Ramos (cell line): ENCODE results near the gene CCDC192.

Experiments used
- in situ Hi-C: fragments of 300-500 bp; cut with MboI; formaldehyde crosslinking; loops from one replicate; pipeline ENCODE4 v1.14.3; 2022; ENCODE audit warnings: low sequenced_read_pairs; ENCODE audit not compliant: unreplicated experiment

Gene CCDC192

DNA sequence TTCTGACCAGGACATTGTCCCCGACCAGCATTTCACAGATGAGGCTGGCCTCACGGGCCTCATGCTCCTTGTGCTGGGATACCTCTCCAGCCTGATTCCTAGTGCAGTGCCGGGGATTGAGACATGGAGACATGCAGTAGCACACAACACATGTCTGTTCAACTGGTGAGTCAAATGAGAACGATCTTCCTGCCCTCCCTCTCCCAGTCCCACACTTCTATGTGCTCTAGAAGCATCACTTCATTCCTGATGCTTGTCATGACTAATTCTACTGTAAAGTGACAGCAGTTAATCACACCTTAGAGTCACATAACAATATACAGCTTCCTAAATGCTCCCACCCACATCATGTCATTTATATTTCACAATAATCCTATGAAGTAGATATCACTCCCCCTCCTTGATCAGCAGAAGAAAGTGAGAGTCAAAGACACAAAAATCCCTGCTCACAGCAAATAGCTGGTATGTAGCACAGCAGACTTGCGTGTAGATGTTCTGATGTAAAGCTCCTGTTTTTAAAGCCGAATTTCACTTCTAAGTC is 101.8 kb downstream of the CCDC192 start:
- in situ Hi-C loops = no loop called here

DNA sequence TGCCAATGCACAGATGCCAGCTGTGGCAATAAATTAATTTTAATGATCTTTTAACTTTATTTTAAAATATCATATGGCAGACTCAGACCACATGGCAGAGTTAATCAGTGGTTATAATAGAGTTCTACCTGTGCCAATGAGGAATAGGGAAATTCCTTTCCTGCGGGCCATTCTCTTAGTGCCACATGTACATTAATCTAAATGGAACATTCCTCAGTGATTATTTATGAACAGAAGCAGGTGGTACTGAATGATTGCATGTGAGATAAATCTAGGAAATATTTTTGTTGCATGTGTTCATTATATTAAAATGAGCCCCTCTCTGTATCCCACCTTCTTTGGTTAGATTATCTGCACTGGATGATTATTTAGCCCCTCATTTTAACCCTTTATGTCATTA is 102.3 kb downstream of the CCDC192 start:
- in situ Hi-C loops = no loop called here

DNA sequence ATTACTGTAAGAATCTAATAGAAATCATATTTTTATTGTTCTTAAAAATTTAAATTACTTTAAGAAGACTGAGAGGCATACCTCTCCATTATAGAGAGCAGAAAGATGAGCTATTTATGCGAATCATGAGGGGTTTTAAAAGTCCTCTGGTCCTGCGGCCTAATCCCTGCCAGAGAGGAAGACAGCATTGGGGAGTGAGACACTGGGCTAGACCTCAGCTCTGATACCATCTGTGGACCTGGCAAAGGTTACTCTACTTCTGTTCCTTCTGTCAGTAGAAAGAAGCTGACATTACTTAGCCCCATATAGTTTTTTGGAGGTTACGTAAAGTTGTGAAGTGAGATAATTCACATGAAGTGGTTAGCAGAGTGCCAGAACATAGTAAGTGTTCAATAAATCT is 103.6 kb downstream of the CCDC192 start:
- in situ Hi-C loops = no loop called here

DNA sequence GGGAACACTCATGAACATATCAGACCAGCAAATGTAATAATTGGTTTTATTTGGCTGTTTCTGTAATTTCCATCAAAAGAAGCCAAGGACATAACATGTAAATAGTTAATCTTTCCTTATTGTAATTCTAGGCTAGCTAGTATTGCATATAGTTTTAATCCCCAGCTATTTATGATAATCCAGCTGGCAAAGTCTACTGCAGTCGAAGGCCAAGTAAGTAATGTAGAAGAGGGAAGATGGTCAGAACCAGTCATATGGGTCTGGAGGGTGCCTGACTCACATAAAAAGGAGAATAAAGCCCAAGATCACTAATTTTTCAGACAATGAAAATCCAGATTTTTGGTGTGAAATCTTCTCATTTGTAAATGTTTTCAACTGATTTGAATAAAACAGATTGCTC is 106.3 kb downstream of the CCDC192 start:
- in situ Hi-C loops = no loop called here

DNA sequence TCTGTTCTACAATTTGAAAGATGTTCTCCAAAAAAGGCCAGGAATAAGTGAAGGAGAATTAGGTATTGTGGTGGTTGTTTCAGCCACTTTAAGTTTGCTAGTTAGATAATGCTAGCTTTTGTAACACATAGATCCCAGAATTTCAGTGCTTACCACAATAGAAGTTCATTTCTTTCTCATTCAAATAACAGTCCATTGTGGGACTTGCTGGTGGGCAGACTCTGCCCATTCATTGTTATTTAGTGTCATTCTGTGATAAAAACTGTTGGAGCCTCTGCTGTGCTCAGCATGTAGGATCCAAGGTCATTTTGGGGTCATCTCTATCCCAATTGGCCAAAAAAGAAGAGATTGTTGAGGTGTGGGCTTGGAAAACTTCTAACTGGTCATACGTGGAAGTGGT is 106.8 kb downstream of the CCDC192 start:
- in situ Hi-C loops = no loop called here

DNA sequence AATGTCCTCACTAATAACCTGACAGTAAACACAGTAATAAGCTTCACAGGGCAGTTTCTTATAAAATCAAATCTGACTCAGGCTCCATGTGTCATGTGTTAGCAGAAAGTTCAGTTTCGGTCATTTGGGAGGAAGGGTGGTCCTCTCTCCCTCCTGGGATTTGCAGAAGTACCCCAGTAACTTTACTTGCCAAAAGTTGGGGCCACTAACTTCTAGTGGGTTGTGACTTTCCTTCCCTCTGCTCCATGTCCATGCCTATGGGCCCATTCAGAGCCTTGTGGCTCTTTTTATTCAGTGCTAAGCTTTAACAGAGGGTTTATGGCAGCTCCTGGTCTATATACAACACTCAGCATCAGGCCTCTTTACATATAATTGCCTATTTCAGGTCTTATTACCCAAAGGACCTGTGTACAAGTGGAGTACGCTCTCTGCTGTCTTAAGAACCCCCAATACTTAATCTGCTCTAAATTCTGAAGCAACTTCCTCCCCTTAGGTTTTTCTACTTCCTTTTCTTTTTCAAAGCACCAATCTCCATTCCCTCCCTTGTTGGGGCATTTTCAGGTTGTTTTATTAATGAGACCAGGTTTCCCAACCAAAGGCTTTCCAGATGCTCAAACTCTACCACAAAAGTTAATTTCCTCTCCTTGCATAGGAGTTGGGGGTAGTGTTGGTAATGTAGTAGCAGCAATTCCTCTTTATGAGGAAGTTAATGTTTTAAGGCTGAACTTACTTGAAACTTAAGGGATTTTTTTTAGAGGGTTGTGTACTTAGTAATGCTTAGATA is 107.7 kb downstream of the CCDC192 start:
- in situ Hi-C loops = no loop called here

DNA sequence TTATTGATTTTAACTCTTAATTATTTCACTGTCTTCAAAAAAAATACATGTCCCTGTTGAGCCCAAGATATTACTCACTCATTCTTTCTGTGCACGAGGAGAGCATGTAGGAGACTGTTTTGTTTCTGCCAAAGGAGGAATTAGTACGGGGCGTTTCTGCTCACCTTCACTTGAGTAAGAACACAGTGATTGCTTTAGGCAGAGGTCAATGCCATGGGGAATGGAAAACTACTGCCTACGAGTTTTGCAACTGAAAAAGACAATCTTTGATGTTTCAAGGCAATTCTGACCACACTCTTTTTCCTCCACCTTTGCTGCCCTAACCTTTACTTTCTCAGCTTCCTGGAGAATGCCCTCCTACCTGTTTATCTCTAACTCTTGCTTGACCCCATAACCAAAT is 109.4 kb downstream of the CCDC192 start:
- in situ Hi-C loops = no loop called here

DNA sequence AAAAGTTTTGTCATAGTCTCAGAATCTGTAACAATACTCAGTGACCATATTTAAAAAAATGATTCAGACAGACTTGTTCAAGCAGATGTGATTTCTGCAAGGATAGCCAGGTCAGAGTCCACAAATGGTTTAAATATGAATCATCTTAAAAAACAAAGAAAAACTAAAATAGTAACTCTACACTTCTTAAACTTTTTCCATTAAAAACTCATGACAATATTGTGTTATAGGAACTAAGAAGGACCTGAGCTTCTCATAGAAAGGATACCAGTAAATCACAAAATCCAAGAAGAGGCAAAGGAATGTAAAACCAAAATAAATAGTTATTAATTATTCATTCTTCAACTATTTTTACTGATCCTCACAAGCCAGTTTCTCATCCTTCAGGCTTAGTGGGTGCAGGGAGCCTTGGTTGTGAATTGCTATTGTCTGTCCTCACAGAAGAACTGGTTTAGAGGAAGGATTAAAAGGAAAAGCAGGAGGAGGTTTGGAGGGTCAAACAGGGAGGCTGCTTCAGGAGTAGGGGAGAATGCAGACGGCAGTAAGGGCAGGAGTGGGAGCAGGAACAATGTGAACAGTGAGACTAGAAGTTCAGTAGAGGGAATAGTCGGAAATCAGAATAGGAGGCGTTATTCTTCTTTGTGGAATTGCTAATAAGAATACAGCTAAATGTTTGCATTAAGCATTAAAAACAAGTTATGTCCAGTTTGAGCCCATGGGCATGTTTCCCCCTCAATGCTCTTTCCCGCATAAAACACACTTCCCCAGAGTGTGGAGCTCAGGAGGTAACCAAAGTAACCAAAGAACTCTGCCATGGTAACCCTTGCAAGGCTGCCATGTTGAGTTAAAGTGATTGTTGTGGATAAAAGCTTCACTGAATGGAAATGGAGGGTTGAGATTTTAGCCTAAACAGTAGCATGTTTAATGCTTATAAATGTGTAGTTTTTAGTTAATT is 110.7 kb downstream of the CCDC192 start:
- in situ Hi-C loops = no loop called here

DNA sequence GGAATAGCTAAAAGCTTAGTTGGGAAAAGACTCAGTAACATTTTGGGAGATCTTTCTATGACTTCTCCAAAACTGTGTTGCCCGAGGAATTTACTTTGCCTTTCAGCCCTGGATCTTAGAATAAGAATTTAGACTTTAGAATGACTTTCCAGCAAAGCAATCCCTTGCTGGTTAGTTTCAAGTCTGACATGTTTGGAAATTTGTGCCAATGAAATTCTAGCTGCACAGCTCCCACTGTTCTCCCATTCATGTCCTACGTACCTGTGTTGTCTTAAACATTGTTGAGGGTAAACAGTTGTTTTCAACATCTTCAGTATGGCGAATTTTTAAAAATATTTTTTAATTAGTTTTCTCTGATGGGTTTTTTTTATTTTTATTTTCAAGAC is 111.4 kb downstream of the CCDC192 start:
- in situ Hi-C loops = no loop called here

DNA sequence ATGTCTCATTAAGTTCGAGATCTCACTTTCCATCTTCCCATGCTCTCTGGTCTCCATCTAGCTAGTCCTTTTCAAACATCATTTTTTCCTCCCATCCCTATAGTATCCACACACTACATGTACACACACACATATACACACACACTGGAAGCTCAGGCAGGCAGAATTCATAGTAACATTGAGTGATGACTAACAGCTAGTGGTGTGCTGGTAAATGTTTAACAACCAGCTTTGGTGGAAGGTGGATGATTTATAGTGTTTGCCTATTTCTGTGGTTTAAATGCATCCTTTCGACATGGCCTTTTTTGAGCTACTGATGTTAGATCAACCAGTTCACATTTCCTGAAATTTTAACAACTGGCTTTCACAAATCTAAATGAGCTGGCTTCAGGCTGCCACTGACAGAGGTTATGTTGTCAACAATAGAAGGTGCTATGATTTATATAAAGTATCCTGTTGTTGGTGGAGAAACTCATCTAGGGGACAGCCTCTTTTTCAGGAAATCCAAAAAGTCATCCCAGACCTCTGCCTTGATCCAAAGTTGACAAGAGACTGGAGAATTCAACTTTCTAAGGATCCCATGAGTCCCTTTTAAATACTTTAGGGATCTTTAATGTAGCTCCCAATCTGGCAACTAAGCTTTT is 117.8 kb downstream of the CCDC192 start:
- in situ Hi-C loops = no loop called here

DNA sequence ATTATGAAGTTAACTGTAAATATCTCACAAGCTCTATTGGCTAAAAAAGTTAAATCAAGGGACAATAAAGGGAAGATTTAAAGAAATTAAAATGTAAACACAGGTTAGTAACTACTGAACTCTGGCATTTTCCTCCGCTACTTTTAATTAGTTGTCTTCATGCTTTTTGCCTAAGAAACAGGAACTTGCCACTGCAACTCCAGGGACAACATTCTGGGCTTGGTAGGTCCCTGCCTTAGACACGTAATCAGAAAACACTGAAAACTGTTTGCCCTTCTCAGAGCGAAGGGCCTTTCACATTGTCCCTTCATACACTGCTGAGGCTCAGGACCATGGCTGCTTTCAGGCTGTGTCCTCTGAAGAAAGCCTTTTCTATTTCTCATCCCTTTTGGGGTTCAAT is 118.7 kb downstream of the CCDC192 start:
- in situ Hi-C loops = no loop called here

DNA sequence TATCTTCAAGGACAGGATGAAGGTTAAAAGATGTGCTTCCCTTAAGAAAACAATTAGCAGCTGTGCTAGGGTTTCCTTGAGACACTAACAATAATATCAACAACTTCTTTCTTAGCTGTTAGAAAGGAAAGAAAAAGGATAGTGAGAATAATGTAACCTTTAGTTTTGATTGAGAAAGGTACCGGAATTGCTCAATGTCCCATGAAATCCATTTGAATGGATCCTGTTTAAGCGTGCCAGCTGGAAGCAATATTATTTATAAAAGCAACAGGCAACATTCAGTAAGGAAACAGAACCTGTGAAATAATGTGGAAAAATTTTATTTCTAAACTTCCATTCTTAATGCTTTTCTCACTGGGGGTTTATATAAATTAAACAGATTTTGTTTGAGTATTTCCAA is 120.9 kb downstream of the CCDC192 start:
- in situ Hi-C loops = no loop called here

DNA sequence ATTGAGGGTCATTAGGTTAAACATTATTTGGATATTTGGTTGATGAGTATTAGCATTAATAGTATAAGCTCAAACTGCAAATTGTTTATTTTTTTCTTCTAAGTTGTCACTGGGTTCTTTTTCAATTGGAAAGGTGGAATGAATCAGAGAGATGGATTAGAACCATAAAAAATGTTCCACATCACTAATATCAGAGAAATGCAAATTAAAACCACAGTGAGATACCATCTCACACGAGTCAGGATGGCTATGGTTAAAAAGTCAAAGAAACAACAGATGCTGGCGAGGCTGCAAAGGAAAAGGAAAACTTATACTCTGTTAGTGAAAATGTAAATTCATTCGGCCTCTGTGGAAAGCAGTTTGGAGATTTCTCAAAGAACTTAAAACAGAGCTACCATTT is 122.8 kb downstream of the CCDC192 start:
- in situ Hi-C loops = no loop called here

DNA sequence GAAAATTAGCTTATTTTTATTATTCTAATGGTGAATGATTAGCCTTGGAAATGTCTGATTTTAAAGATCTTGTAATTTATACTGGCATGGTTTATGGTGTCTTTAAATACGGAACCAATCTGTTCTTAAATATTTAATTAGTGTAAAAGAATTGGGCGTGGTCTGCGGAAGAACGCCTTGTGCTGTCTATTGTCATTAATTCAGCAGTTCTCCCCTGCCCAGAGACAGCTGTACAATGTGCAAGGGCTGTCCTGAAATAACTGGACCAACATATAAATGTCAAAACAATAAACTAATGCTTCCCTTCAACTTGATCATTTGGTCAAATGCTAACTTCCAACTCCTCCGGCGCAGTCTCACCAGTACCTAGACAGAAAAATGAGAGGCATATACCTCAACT is 124.3 kb downstream of the CCDC192 start:
- in situ Hi-C loops = no loop called here

DNA sequence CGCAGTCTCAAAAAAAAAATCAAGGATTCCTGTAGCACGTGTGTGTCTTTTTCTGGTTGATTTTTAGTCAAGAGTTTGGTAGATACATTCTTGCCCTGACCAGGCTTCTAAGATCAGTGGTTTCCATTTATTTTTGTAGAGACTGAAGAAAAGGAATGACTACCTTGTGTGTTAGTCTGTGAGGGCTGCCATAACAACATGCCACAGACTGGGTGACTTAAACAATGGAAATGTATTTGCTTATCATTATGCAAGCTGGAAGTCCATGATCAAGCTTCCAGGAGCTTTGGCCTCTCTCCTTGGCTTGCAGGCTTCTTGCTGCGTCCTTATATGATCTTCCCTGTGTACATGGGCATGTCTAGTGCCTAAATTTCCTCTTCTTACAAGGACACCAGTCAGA is 127.0 kb downstream of the CCDC192 start:
- in situ Hi-C loops = no loop called here

DNA sequence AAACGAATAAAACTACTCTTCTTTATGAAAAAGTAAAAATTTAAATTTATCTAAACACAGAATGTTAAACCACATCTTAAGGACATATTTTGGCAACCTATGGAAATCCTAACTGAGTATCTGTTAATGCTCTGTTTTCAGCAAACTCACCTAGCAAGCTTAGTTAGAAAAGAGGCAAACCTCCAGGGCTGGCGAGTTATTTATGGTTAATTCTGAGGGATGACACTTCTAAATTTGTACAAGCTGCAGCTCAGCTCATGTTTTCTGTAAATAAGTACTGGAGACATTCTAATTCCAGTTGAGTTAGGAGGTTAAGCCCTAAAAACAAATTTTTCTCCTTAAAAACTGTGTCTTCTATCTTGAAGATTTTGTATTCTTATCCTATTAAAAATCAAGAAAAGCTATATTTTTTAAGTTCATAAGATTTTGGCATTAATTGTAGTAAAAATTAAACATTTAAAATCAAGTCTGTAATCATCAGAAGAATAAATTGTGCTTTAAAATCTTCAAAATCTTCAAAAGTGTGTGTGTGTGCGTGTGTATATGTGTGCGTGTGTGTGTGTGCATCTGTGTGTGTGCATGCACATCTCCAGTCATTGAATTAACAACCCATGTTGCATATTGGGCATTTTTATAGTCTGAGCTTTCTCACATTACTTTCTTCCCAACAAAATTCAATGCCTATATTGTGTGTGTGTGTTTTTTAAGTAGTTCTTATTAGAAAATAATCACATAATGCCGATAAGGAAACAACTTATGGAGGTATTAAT is 127.8 kb downstream of the CCDC192 start:
- in situ Hi-C loops = no loop called here

DNA sequence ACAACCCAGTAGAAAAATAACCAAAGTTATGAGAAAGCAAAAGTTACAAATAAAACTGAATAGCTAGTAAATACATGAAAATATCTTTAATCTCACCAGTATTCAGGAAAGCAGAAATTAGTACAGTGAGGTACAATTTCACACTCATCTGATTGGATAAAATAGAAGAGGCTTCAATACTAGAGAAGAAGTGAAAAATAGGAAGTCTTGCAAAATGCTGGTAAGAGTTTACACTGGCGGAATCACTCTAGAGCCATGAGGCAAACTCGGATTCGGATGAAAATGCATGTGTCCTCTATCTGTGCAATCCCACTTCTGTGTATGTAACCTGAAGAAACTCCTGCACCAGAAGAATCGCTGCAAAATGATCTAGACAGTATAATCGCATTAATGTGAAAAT is 128.9 kb downstream of the CCDC192 start:
- in situ Hi-C loops = no loop called here

DNA sequence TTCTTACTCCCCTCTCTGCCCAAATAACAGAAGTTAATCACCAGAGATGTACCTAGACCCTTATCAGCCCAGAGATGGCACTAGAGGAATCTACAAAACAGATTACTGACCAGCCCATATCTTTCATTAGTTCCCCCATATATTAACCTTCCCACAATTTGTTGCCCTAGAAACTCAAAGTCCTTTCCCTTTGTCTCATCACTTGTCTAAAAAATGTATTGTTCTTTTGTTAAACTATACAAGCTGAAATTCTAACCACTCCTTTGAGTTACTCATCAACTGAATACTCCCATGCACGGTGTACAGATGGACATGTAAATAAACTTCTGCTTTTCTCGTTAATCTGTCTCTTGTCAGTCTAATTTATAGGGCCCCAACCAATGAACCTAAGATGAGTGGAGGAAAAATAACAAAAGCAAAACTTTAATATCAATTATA is 130.9 kb downstream of the CCDC192 start:
- in situ Hi-C loops = no loop called here

DNA sequence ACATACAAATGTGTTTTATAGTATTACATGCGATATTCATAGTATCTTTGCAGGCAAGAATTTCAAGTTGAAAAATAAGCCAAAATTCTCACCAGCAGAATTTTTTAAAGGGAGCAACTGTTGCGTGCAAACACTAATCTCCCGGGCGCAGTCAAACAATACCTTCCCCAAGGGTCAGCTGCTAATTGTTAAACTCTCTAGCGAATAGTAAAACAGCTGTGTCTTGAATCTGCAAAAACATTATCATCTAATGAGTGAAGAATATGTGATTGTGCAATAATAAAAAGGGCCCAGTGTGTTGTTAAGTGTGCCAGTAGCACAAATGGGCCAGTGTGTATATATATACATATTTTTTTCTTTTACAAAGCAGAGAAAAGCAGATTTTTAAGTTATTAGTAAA is 131.4 kb downstream of the CCDC192 start:
- in situ Hi-C loops = no loop called here

DNA sequence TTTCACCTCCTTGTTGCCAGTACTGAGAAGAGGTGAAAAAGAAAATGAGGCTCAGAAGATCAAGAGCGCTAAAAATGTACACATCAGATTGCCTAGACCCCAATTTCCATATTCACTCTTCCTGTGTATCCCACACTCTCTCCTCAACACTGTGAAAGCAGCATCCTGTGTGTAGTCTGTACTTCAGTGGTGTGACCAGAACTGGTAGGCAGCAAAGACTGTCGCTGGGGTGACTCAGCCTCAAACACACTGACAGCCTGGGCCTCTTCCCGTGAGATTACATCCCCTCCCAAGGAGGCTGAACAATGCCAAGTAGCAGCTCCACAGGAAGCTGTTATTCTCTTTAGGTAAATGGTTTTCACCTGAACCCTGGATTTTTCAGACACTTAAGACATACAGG is 135.5 kb downstream of the CCDC192 start:
- in situ Hi-C loops = no loop called here
